ENCODE measurements around the gene MIPEP.
"Not testable (repeated sequence)": the region's sequence is repeated elsewhere in the genome, so short reads cannot be mapped to it uniquely, and the experiment has no call there.

MIPEP gene

GRCh38 chr13:23770428-23770827 is 118.8 kb downstream of the MIPEP start:
- DNase-seq: no peak

- no peak for DNase-seq
Measured at GRCh38 chr13:23769401-23769800, 119.8 kb downstream of the MIPEP start.

- no peak for DNase-seq
Measured at GRCh38 chr13:23767838-23768237, 121.4 kb downstream of the MIPEP start.

- no peak for DNase-seq
Measured at GRCh38 chr13:23766939-23767338, 122.3 kb downstream of the MIPEP start.

- no peak for DNase-seq
Measured at GRCh38 chr13:23766283-23766682, 122.9 kb downstream of the MIPEP start.

- no peak for DNase-seq
Measured at GRCh38 chr13:23765531-23765930, 123.7 kb downstream of the MIPEP start.

GRCh38 chr13:23763318-23763717 is 125.9 kb downstream of the MIPEP start:
- DNase-seq: no peak

- not testable (repeated sequence) for DNase-seq
Measured at GRCh38 chr13:23761760-23762159, 127.4 kb downstream of the MIPEP start.

- no peak for DNase-seq
Measured at GRCh38 chr13:23760000-23760399, 129.2 kb downstream of the MIPEP start.

GRCh38 chr13:23758798-23759527 is 130.2 kb downstream of the MIPEP start:
- no peak for DNase-seq

GRCh38 chr13:23754997-23755396 is 134.2 kb downstream of the MIPEP start:
- DNase-seq: no peak

GRCh38 chr13:23754506-23754905 is 134.7 kb downstream of the MIPEP start:
- no peak for DNase-seq

GRCh38 chr13:23753458-23753857 is 135.7 kb downstream of the MIPEP start:
- DNase-seq: no peak

GRCh38 chr13:23752111-23753001 is 136.8 kb downstream of the MIPEP start:
- DNase-seq: no peak

GRCh38 chr13:23751195-23751594 is 138.0 kb downstream of the MIPEP start:
- DNase-seq: no peak

- no peak for DNase-seq
Measured at GRCh38 chr13:23750383-23751121, 138.6 kb downstream of the MIPEP start.

GRCh38 chr13:23749288-23749873 is 139.8 kb downstream of the MIPEP start:
- no peak for DNase-seq

- DNase-seq: peak; percentile 9
Measured at GRCh38 chr13:23748109-23748990, 140.8 kb downstream of the MIPEP start.

GRCh38 chr13:23746141-23746540 is 143.1 kb downstream of the MIPEP start:
- DNase-seq: not testable (repeated sequence)

- DNase-seq: no peak
Measured at GRCh38 chr13:23744315-23744714, 144.9 kb downstream of the MIPEP start.

- no peak for DNase-seq
Measured at GRCh38 chr13:23743278-23744076, 145.7 kb downstream of the MIPEP start.

Data from NCI-H2171 treated with DMSO at 0.1 percent for 48 hours (cell line).